Keratinocyte (primary cell): ENCODE data around the gene SFTPB. TPM values are rescaled to one million over a fixed set of nuclear protein-coding genes. Genes with fewer than 3 reads are reported as not detected.

Source experiments
- DNase-seq: peaks from one replicate; pipeline ENCODE4 v3.0.0-alpha.2; 2011; ENCODE audit warnings: low read depth, missing footprints, low spot score
- FAIRE-seq: peaks from 2 replicates; lab custom pipeline; 2011; peaks lifted over from hg19 to GRCh38; lab: Jason Lieb, UNC
- H2AFZ ChIP-seq: 2 replicates; pipeline ENCODE4 v1.6.0; 2012; ENCODE audit warnings: low read length, control low read depth, inconsistent platforms; ENCODE audit not compliant: control insufficient read depth
- H3K27ac ChIP-seq: 2 replicates; pipeline ENCODE4 v1.5.1; 2011; ENCODE audit warnings: low read length; ENCODE audit not compliant: control insufficient read depth, insufficient read depth
- H3K27me3 ChIP-seq: 3 replicates; pipeline ENCODE4 v1.6.0; 2011; ENCODE audit warnings: low read length; ENCODE audit not compliant: control insufficient read depth, insufficient read depth; ENCODE audit errors: extremely low read depth
- H3K36me3 ChIP-seq, 2 experiments: 2 replicates in 1 of 2; 3 replicates in 1 of 2; pipeline ENCODE4 v1.5.1; 2011; ENCODE audit warnings: low read length in 2 of 2, mild to moderate bottlenecking in 1 of 2; ENCODE audit not compliant: control insufficient read depth in 2 of 2, insufficient read depth in 2 of 2; ENCODE audit errors: extremely low read depth in 1 of 2
- H3K4me1 ChIP-seq: 3 replicates; pipeline ENCODE4 v1.5.1; 2011; ENCODE audit warnings: low read length; ENCODE audit not compliant: control insufficient read depth, insufficient read depth; ENCODE audit errors: extremely low read depth
- H3K4me2 ChIP-seq: 3 replicates; pipeline ENCODE4 v1.6.0; 2011; ENCODE audit warnings: low read depth, low read length; ENCODE audit not compliant: control insufficient read depth, insufficient read depth; ENCODE audit errors: extremely low read depth
- H3K4me3 ChIP-seq, 3 experiments: fragments of 200-600 bp in 1 of 3; sonication (generic) in 1 of 3; 2 replicates in 2 of 3; 3 replicates in 1 of 3; pipeline ENCODE4 v1.5.1; 2011 to 2016; ENCODE audit warnings: low read length in 3 of 3, mild to moderate bottlenecking in 3 of 3, control low read depth in 2 of 3, inconsistent platforms in 1 of 3, low read depth in 1 of 3, mixed read lengths in 1 of 3, mixed run types in 1 of 3, moderate library complexity in 1 of 3; ENCODE audit not compliant: control insufficient read depth in 2 of 3, insufficient read depth in 2 of 3; ENCODE audit errors: extremely low read depth in 1 of 3
- H3K79me2 ChIP-seq: 2 replicates; pipeline ENCODE4 v1.6.0; 2012; ENCODE audit warnings: low read length; ENCODE audit not compliant: control insufficient read depth, insufficient read depth
- H3K9ac ChIP-seq: 3 replicates; pipeline ENCODE4 v1.6.0; 2011; ENCODE audit warnings: low read length; ENCODE audit not compliant: control insufficient read depth, insufficient read depth; ENCODE audit errors: extremely low read depth
- H3K9me1 ChIP-seq: 3 replicates; pipeline ENCODE4 v1.6.0; 2011; ENCODE audit warnings: low read length; ENCODE audit not compliant: control insufficient read depth, insufficient read depth; ENCODE audit errors: extremely low read depth
- H3K9me3 ChIP-seq: 2 replicates; pipeline ENCODE4 v1.5.1; 2012; ENCODE audit warnings: low read depth, low read length; ENCODE audit not compliant: control insufficient read depth
- H4K20me1 ChIP-seq: 3 replicates; pipeline ENCODE4 v1.6.0; 2011; ENCODE audit warnings: low read length; ENCODE audit not compliant: control insufficient read depth, insufficient read depth; ENCODE audit errors: extremely low read depth
- EZH2 ChIP-seq: IDR thresholded peaks from one replicate; pipeline ENCODE4 v1.6.1; 2012; ENCODE audit warnings: inconsistent platforms, mild to moderate bottlenecking, low read length, moderate library complexity
- dilution Hi-C: fragments of 300-500 bp; cut with MboI; formaldehyde crosslinking; loops from one replicate; pipeline ENCODE4 v1.7.0; 2020; ENCODE audit warnings: low sequenced_read_pairs; ENCODE audit not compliant: extremely low pct_ligation_motif_present
- polyA plus RNA-seq, 5 experiments: library from polyadenylated mRNA; depleted of rRNA in 3 of 5; stranded (reverse) in 3 of 5; stranded (forward) in 1 of 5; unstranded in 1 of 5; fragments of >200 nt; gene quantifications; 1 replicate in 1 of 5; 2 replicates in 3 of 5; 3 replicates in 1 of 5; pipeline versions ENCODE4 v1.2.1 to v1.2.3, GENCODE V29; 2011 to 2012; ENCODE audit warnings: missing spikeins in 2 of 5, low read depth in 1 of 5, low replicate concordance in 1 of 5
- TF ChIP-seq, protein P1 (sequence below), 3 experiments: IDR thresholded peaks in 1 of 3; conservative IDR thresholded peaks in 1 of 3; optimal IDR thresholded peaks in 1 of 3; 2 replicates in 2 of 3; 3 replicates in 1 of 3; pipeline versions ENCODE3 to v1.5.1; 2011; ENCODE audit warnings: low read length in 3 of 3, mild to moderate bottlenecking in 3 of 3, moderate library complexity in 2 of 3, control low read depth in 1 of 3, inconsistent platforms in 1 of 3; ENCODE audit not compliant: insufficient read depth in 2 of 3; ENCODE audit errors: extremely low read depth in 1 of 3

SFTPB gene
- polyA plus RNA-seq, 1 donor (not counting 4 experiments of a cell fraction or from before 2014, with no cell fraction given): not detected

DNA sequence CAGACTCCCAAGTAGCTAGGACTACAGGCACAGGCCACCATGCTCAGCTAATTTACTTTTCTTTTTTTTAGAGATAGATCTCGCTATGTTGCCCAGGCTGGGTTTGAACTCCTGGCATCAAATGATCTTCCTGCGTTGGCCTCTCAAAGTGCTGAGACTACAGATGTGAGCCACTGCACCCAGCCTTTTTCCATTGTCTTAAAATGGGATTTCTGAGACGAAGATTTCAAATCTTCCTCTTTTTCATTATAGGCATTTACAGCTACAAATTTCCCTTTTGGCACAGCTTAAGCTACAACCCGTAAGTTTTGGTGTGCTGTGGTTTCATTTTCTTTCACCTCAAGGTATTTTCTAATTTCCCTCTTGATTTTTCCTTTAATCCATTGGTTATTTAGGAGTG is 34.8 kb upstream of the SFTPB start:
- no peaks in the 10 kb centered on the region for H3K36me3 ChIP-seq
- DNase-seq (no peak), FAIRE-seq (no peak)
- no peaks in the 10 kb centered on the region for H3K9me3 ChIP-seq
- no peak overlapping the region for H3K9ac ChIP-seq
- peak overlapping the region; percentile 82 for H3K27ac ChIP-seq
- H4K20me1 ChIP-seq: no peaks in the 10 kb centered on the region
- dilution Hi-C loops: loop anchor here (25.0 kb wide), 1 partner anchor 110 kb away; no protein-coding TSS in a partner anchor
- TF ChIP-seq, protein P1, sequence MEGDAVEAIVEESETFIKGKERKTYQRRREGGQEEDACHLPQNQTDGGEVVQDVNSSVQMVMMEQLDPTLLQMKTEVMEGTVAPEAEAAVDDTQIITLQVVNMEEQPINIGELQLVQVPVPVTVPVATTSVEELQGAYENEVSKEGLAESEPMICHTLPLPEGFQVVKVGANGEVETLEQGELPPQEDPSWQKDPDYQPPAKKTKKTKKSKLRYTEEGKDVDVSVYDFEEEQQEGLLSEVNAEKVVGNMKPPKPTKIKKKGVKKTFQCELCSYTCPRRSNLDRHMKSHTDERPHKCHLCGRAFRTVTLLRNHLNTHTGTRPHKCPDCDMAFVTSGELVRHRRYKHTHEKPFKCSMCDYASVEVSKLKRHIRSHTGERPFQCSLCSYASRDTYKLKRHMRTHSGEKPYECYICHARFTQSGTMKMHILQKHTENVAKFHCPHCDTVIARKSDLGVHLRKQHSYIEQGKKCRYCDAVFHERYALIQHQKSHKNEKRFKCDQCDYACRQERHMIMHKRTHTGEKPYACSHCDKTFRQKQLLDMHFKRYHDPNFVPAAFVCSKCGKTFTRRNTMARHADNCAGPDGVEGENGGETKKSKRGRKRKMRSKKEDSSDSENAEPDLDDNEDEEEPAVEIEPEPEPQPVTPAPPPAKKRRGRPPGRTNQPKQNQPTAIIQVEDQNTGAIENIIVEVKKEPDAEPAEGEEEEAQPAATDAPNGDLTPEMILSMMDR (optimal IDR thresholded peaks at IDR 0.05 in 1 of 3, IDR thresholded peaks at IDR 0.05 in 1 of 3, conservative IDR thresholded peaks at IDR 0.05 in 1 of 3; ENCODE audit: extremely low read depth in 1 of 3, insufficient read depth in 2 of 3, low read length in 3 of 3): no peak
- no peak for TF ChIP-seq EZH2
- H3K4me1 ChIP-seq: peaks cover 28% of the 10 kb centered on the region
- H3K9me1 ChIP-seq: no peaks in the 10 kb centered on the region
- H2AFZ ChIP-seq: no peak overlapping the region
- H3K4me2 ChIP-seq: peak overlapping the region; percentile 71
- no peaks in the 10 kb centered on the region for H3K79me2 ChIP-seq
- H3K4me3 ChIP-seq: no peak overlapping the region
- peaks cover 7% of the 10 kb centered on the region for H3K27me3 ChIP-seq

GRCh38 chr2:85702172-85702571 is 34.2 kb upstream of the SFTPB start:
- Histone ChIP-seq H3K27ac (peak overlapping the region; percentile 82), H3K4me3 (peak overlapping the region in 1 of 3 experiments; percentile 40), H3K36me3 (no peaks in the 10 kb centered on the region), H3K9me3 (no peaks in the 10 kb centered on the region), H3K4me2 (peak overlapping the region; percentile 71), H3K9ac (peak overlapping the region; percentile 34), H3K27me3 (peaks cover 7% of the 10 kb centered on the region), H3K79me2 (no peaks in the 10 kb centered on the region), H2AFZ (no peak overlapping the region), H3K4me1 (peaks cover 28% of the 10 kb centered on the region), H3K9me1 (no peaks in the 10 kb centered on the region), H4K20me1 (no peaks in the 10 kb centered on the region)
- dilution Hi-C loops: loop anchor here (25.0 kb wide), 1 partner anchor 110 kb away; no protein-coding TSS in a partner anchor
- DNase-seq (no peak), FAIRE-seq (no peak)
- TF ChIP-seq, protein P1 (optimal IDR thresholded peaks at IDR 0.05 in 1 of 3, IDR thresholded peaks at IDR 0.05 in 1 of 3, conservative IDR thresholded peaks at IDR 0.05 in 1 of 3; ENCODE audit: extremely low read depth in 1 of 3, insufficient read depth in 2 of 3, low read length in 3 of 3): no peak
- TF ChIP-seq EZH2: no peak
